Panc1 (cell line): Measurements from ENCODE around the gene SUFU. TPM values are rescaled to one million over a fixed set of nuclear protein-coding genes. Genes with fewer than 3 reads are reported as not detected.

Source experiments
- ATAC-seq: fragments of 200-7000 bp; cut with Tn5 transposase; 2 replicates; pipeline ENCODE4 v1.9.1; 2020; ENCODE audit warnings: mild to moderate bottlenecking, moderate library complexity
- BruUV-seq: library from RNA; stranded (reverse); fragments of 400-500 nt; replicated peaks from 2 replicates; lab custom pipeline; 2021; lab: Mats Ljungman, UMichigan
- CTCF ChIA-PET: fragments of 300-600 bp; sonication (Branson Sonifier 250); formaldehyde crosslinking; loops from one replicate; lab custom pipeline; 2022; ENCODE audit warnings: antibody characterized with exemption; lab: Charles Lee
- POLR2A ChIA-PET: fragments of 300-600 bp; sonication (Branson Sonifier 250); formaldehyde crosslinking; loops from one replicate; lab custom pipeline; 2022; ENCODE audit warnings: antibody characterized with exemption; lab: Charles Lee
- DNase-seq: peaks from one replicate; pipeline ENCODE4 v3.0.0-alpha.2; 2010; ENCODE audit warnings: low read depth, low spot score
- H3K27ac ChIP-seq: 2 replicates; pipeline ENCODE4 v1.5.1; 2011; ENCODE audit warnings: mild to moderate bottlenecking, low read length, inconsistent platforms
- H3K27me3 ChIP-seq: fragments of 200-500 bp; sonication (Bioruptor generic); 2 replicates; pipeline ENCODE4 v1.6.0; 2014; ENCODE audit warnings: low read length, inconsistent platforms; ENCODE audit not compliant: control insufficient read depth, insufficient read depth
- H3K36me3 ChIP-seq: fragments of 200-500 bp; sonication (Bioruptor generic); 2 replicates; pipeline ENCODE4 v1.5.1; 2014; ENCODE audit warnings: inconsistent platforms, mild to moderate bottlenecking, low read length, moderate library complexity; ENCODE audit not compliant: control insufficient read depth, insufficient read depth
- H3K4me1 ChIP-seq: 2 replicates; pipeline ENCODE4 v1.5.1; 2011; ENCODE audit warnings: inconsistent platforms, mild to moderate bottlenecking, low read length, moderate library complexity; ENCODE audit not compliant: control insufficient read depth, insufficient read depth
- H3K4me3 ChIP-seq, 2 experiments: 2 replicates each; pipeline ENCODE4 v1.5.1; 2011 to 2012; ENCODE audit warnings: low read depth in 2 of 2, low read length in 2 of 2, mild to moderate bottlenecking in 2 of 2, inconsistent platforms in 1 of 2, moderate library complexity in 1 of 2
- H3K9me3 ChIP-seq: fragments of 200-500 bp; sonication (Bioruptor generic); 2 replicates; pipeline ENCODE4 v1.5.1; 2014; ENCODE audit warnings: low read depth, mild to moderate bottlenecking, inconsistent platforms, low read length, moderate library complexity; ENCODE audit not compliant: control insufficient read depth, insufficient read depth
- CTCF ChIP-seq: fragments of 450-650 bp; IDR thresholded peaks from 2 replicates; pipeline ENCODE4 v1.5.1; 2017; ENCODE audit warnings: mild to moderate bottlenecking
- POLR2AphosphoS5 ChIP-seq: IDR thresholded peaks from 2 replicates; pipeline ENCODE4 v1.6.1; 2012; ENCODE audit warnings: mild to moderate bottlenecking, low read depth, low read length, moderate library complexity
- SIN3A ChIP-seq: IDR thresholded peaks from 2 replicates; pipeline ENCODE4 v1.6.1; 2012; ENCODE audit warnings: low read depth, mild to moderate bottlenecking, low read length, moderate library complexity, borderline replicate concordance; ENCODE audit not compliant: insufficient read depth
- TCF7L2 ChIP-seq: IDR thresholded peaks from 2 replicates; pipeline ENCODE4 v1.6.1; 2011; ENCODE audit warnings: mild to moderate bottlenecking, low read depth, low read length, inconsistent platforms
- in situ Hi-C: cut with HindIII; loops from 2 replicates; pipeline ENCODE4 v1.10.0; 2016; ENCODE audit warnings: low sequenced_read_pairs, low pct_unique_long_range_greater_than_20kb
- intact Hi-C: fragments of 100-400 bp; cut with micrococcal nuclease; formaldehyde crosslinking; loops from one replicate; pipeline ENCODE4 v1.10.0; 2022; ENCODE audit not compliant: unreplicated experiment
- total RNA-seq: library from RNA; stranded (reverse); gene quantifications from one replicate; pipeline ENCODE4 v1.2.1, GENCODE V29; 2021; ENCODE audit not compliant: unreplicated experiment
- TF ChIP-seq, protein P1 (sequence below), 2 experiments: IDR thresholded peaks; 2 replicates each; pipeline ENCODE4 v1.6.1; 2011 to 2012; ENCODE audit warnings: low read depth in 2 of 2, control low read depth in 1 of 2, low read length in 1 of 2, mild to moderate bottlenecking in 1 of 2, moderate library complexity in 1 of 2; ENCODE audit not compliant: insufficient read depth in 1 of 2

The SUFU gene
- total RNA-seq, 1 experiment from 2014 or later: 9.5 TPM

DNA sequence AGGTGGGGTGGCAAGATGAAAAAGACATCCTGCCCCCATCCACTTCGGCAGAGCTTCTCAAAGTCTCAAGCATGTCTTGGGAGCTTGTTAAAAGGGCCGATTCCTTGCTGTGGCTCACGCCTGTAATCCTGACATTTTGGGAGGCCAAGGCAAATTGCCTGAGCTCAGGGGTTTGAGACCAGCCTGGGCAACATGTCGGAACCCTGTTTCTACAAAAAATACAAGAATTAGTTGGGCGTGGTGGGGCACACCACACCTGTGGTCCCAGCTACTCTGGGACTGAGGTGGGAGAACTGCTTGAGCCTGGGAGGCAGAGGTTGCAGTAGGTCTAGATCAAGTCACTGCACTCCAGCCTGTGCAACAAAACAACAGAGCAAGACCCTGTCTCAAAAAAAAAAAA is 155.0 kb downstream of the SUFU start:
- TF ChIP-seq TCF7L2 (no peak), CTCF (no peak), POLR2AphosphoS5 (no peak), SIN3A (no peak)
- TF ChIP-seq, protein P1, sequence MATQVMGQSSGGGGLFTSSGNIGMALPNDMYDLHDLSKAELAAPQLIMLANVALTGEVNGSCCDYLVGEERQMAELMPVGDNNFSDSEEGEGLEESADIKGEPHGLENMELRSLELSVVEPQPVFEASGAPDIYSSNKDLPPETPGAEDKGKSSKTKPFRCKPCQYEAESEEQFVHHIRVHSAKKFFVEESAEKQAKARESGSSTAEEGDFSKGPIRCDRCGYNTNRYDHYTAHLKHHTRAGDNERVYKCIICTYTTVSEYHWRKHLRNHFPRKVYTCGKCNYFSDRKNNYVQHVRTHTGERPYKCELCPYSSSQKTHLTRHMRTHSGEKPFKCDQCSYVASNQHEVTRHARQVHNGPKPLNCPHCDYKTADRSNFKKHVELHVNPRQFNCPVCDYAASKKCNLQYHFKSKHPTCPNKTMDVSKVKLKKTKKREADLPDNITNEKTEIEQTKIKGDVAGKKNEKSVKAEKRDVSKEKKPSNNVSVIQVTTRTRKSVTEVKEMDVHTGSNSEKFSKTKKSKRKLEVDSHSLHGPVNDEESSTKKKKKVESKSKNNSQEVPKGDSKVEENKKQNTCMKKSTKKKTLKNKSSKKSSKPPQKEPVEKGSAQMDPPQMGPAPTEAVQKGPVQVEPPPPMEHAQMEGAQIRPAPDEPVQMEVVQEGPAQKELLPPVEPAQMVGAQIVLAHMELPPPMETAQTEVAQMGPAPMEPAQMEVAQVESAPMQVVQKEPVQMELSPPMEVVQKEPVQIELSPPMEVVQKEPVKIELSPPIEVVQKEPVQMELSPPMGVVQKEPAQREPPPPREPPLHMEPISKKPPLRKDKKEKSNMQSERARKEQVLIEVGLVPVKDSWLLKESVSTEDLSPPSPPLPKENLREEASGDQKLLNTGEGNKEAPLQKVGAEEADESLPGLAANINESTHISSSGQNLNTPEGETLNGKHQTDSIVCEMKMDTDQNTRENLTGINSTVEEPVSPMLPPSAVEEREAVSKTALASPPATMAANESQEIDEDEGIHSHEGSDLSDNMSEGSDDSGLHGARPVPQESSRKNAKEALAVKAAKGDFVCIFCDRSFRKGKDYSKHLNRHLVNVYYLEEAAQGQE (IDR thresholded peaks at IDR 0.05; ENCODE audit: insufficient read depth in 1 of 2, low read depth in 2 of 2, low read length in 1 of 2): no peak
- ChIA-PET CTCF (interaction anchor here (0.6 kb wide), 1 partner anchor 19 kb away, joined by 4 read pairs; no protein-coding TSS in a partner anchor), POLR2A (interaction anchor here (0.5 kb wide), 1 partner anchor 616 kb away, joined by 10 read pairs; no protein-coding TSS in a partner anchor)
- no peak overlapping the region for H3K27ac ChIP-seq
- H3K4me3 ChIP-seq: no peak overlapping the region
- in situ Hi-C loops: no loop called here
- DNase-seq (no peak), ATAC-seq (no peak)
- intact Hi-C loops: no loop called here
- BruUV-seq: no TSS peak
- H3K4me1 ChIP-seq: peaks cover 16% of the 10 kb centered on the region
- peaks cover 7% of the 10 kb centered on the region; the same call in 1 of the 2 replicates for H3K36me3 ChIP-seq
- no peaks in the 10 kb centered on the region for H3K9me3 ChIP-seq
- no peaks in the 10 kb centered on the region for H3K27me3 ChIP-seq

GRCh38 chr10:102660888-102661657 is 157.3 kb downstream of the SUFU start:
- H3K27me3 ChIP-seq: no peaks in the 10 kb centered on the region
- TF ChIP-seq, protein P1 (IDR thresholded peaks at IDR 0.05; ENCODE audit: insufficient read depth in 1 of 2, low read depth in 2 of 2, low read length in 1 of 2): no peak
- no peak for TF ChIP-seq SIN3A
- no peak for TF ChIP-seq CTCF
- TF ChIP-seq POLR2AphosphoS5: no peak
- TF ChIP-seq TCF7L2: peak; percentile 87
- no peaks in the 10 kb centered on the region for H3K36me3 ChIP-seq
- no peaks in the 10 kb centered on the region for H3K9me3 ChIP-seq
- intact Hi-C loops (no loop called here), in situ Hi-C loops (no loop called here)
- CTCF ChIA-PET: interaction anchor here (0.7 kb wide), 1 partner anchor 9 kb away, joined by 3 read pairs; no protein-coding TSS in a partner anchor
- H3K27ac ChIP-seq: no peak overlapping the region
- H3K4me1 ChIP-seq: peaks cover 16% of the 10 kb centered on the region
- DNase-seq (no peak), ATAC-seq (peak; percentile 63)
- H3K4me3 ChIP-seq: no peak overlapping the region
- no TSS peak for BruUV-seq
- POLR2A ChIA-PET: interaction anchor here (0.6 kb wide), 2 partner anchors 16 to 53 kb away, joined by 5 to 13 read pairs; partner anchors contain the start of genes ARL3 and TRIM8
